H1 (cell line): ENCODE results near the gene ARMH3. TPM values are rescaled to one million over a fixed set of nuclear protein-coding genes. Genes with fewer than 3 reads are reported as not detected.

Source experiments
- CTCF ChIA-PET: fragments of 300-600 bp; sonication (Branson Sonifier 250); formaldehyde crosslinking; loops from one replicate; lab custom pipeline; 2021; ENCODE audit not compliant: partially characterized antibody; lab: Charles Lee
- POLR2A ChIA-PET: fragments of 300-600 bp; sonication (Branson Sonifier 250); formaldehyde crosslinking; loops from one replicate; lab custom pipeline; 2021; ENCODE audit warnings: inconsistent platforms; ENCODE audit not compliant: partially characterized antibody; lab: Charles Lee
- DNase-seq, 2 experiments: peaks; one replicate each; pipeline versions ENCODE4 v3.0.0 to v3.0.0-alpha.2; 2010 to 2022; ENCODE audit warnings: low spot score in 2 of 2, low read depth in 1 of 2, mixed read lengths in 1 of 2
- FAIRE-seq: peaks from 2 replicates; lab custom pipeline; 2011; peaks lifted over from hg19 to GRCh38; lab: Jason Lieb, UNC
- H2AFZ ChIP-seq: 2 replicates; pipeline ENCODE4 v1.8.1; 2012; ENCODE audit warnings: low read length, inconsistent platforms
- H2AK5ac ChIP-seq: 2 replicates; pipeline ENCODE4 v1.6.1; 2013; ENCODE audit warnings: low read depth, low read length
- H2BK120ac ChIP-seq: replicated peaks from 2 replicates; pipeline ENCODE3; 2013; ENCODE audit warnings: low read depth, low read length, inconsistent platforms
- H2BK12ac ChIP-seq: 2 replicates; pipeline ENCODE4 v1.6.1; 2013; ENCODE audit warnings: low read depth, low read length
- H2BK15ac ChIP-seq: 2 replicates; pipeline ENCODE4 v1.6.1; 2013; ENCODE audit warnings: low read length
- H2BK20ac ChIP-seq: 2 replicates; pipeline ENCODE4 v1.6.1; 2013; ENCODE audit warnings: low read length
- H2BK5ac ChIP-seq: 2 replicates; pipeline ENCODE4 v1.6.1; 2013; ENCODE audit warnings: low read depth, low read length
- H3K14ac ChIP-seq: 2 replicates; pipeline ENCODE4 v1.6.1; 2013; ENCODE audit warnings: inconsistent platforms; ENCODE audit not compliant: insufficient read length
- H3K18ac ChIP-seq: 2 replicates; pipeline ENCODE4 v1.6.1; 2013; ENCODE audit warnings: low read length; ENCODE audit errors: extremely low read depth
- H3K23ac ChIP-seq: 2 replicates; pipeline ENCODE4 v1.6.1; 2013; ENCODE audit warnings: inconsistent platforms; ENCODE audit not compliant: insufficient read length
- H3K23me2 ChIP-seq: 2 replicates; pipeline ENCODE4 v1.6.1; 2013; ENCODE audit warnings: low read depth, low read length
- H3K27ac ChIP-seq: 2 replicates; pipeline ENCODE4 v1.6.1; 2011; ENCODE audit warnings: low read depth, low read length, inconsistent platforms
- H3K27me3 ChIP-seq, 4 experiments: replicated peaks in 1 of 4; 1 replicate in 1 of 4; 2 replicates in 3 of 4; pipeline versions ENCODE4 v1.6.1 to v1.8.1; 2011 to 2013; ENCODE audit warnings: low read length in 3 of 4, mild to moderate bottlenecking in 3 of 4, inconsistent platforms in 2 of 4, mixed read lengths in 2 of 4, moderate library complexity in 1 of 4; ENCODE audit not compliant: control insufficient read depth in 3 of 4, insufficient read depth in 3 of 4; ENCODE audit errors: extremely low read depth in 1 of 4
- H3K36me3 ChIP-seq, 4 experiments: 2 replicates each; pipeline versions ENCODE4 v1.6.1 to v1.8.1; 2011 to 2013; ENCODE audit warnings: mild to moderate bottlenecking in 4 of 4, low read length in 3 of 4, moderate library complexity in 2 of 4, control low read depth in 1 of 4, inconsistent platforms in 1 of 4; ENCODE audit not compliant: insufficient read depth in 4 of 4, control insufficient read depth in 2 of 4
- H3K4ac ChIP-seq: replicated peaks from 2 replicates; pipeline ENCODE3; 2013; ENCODE audit warnings: low read length, low read depth, mixed read lengths, inconsistent platforms; ENCODE audit not compliant: insufficient read length
- H3K4me1 ChIP-seq, 4 experiments: replicated peaks in 1 of 4; 1 replicate in 1 of 4; 2 replicates in 3 of 4; pipeline versions ENCODE4 v1.6.1 to v1.8.1; 2011 to 2013; ENCODE audit warnings: low read length in 3 of 4, inconsistent platforms in 2 of 4, mixed read lengths in 1 of 4; ENCODE audit not compliant: insufficient read depth in 4 of 4, control insufficient read depth in 3 of 4
- H3K4me2 ChIP-seq, 2 experiments: 2 replicates each; pipeline versions ENCODE4 v1.6.1 to v1.8.1; 2011 to 2013; ENCODE audit warnings: low read depth in 2 of 2, low read length in 2 of 2, control low read depth in 1 of 2, inconsistent platforms in 1 of 2, mild to moderate bottlenecking in 1 of 2; ENCODE audit not compliant: insufficient read depth in 1 of 2
- H3K4me3 ChIP-seq, 4 experiments: fragments of 200-600, 300-600 bp in 1 of 4; sonication (generic), shearing (Covaris generic), sonication (Bioruptor Twin) in 1 of 4; 2 replicates each; pipeline versions ENCODE4 v1.5.1 to v1.8.1; 2011 to 2016; ENCODE audit warnings: low read length in 4 of 4, low read depth in 3 of 4, control low read depth in 2 of 4, inconsistent platforms in 2 of 4, mild to moderate bottlenecking in 2 of 4, mixed read lengths in 1 of 4, moderate library complexity in 1 of 4; ENCODE audit not compliant: insufficient read depth in 2 of 4; ENCODE audit errors: extremely low read depth in 1 of 4
- H3K56ac ChIP-seq: replicated peaks from 2 replicates; pipeline ENCODE3; 2013; ENCODE audit warnings: low read depth, mild to moderate bottlenecking, mixed read lengths, low read length, inconsistent platforms; ENCODE audit not compliant: insufficient read length
- H3K79me1 ChIP-seq: 2 replicates; pipeline ENCODE4 v1.6.1; 2013; ENCODE audit warnings: low read depth, low read length, control low read depth
- H3K79me2 ChIP-seq, 2 experiments: 2 replicates each; pipeline versions ENCODE4 v1.6.1 to v1.8.1; 2012 to 2013; ENCODE audit warnings: low read length in 2 of 2, mild to moderate bottlenecking in 2 of 2, inconsistent platforms in 1 of 2; ENCODE audit not compliant: insufficient read depth in 2 of 2, control insufficient read depth in 1 of 2
- H3K9ac ChIP-seq, 4 experiments: replicated peaks in 1 of 4; 1 replicate in 1 of 4; 2 replicates in 3 of 4; pipeline versions ENCODE4 v1.6.1 to v1.8.1; 2011 to 2013; ENCODE audit warnings: low read depth in 3 of 4, low read length in 3 of 4, control low read depth in 2 of 4, mild to moderate bottlenecking in 2 of 4, moderate library complexity in 2 of 4, inconsistent platforms in 1 of 4; ENCODE audit errors: extremely low read depth in 1 of 4
- H3K9me3 ChIP-seq, 2 experiments: 2 replicates each; pipeline versions ENCODE4 v1.6.1 to v1.8.1; 2012 to 2013; ENCODE audit warnings: mild to moderate bottlenecking in 2 of 2, moderate library complexity in 2 of 2, control low read depth in 1 of 2, inconsistent platforms in 1 of 2, low read depth in 1 of 2, low read length in 1 of 2, mixed read lengths in 1 of 2; ENCODE audit not compliant: insufficient read depth in 2 of 2
- H4K20me1 ChIP-seq, 2 experiments: replicated peaks in 1 of 2; 2 replicates each; pipeline versions ENCODE3 to v1.8.1; 2011 to 2013; ENCODE audit warnings: inconsistent platforms in 2 of 2, low read length in 2 of 2, mild to moderate bottlenecking in 1 of 2; ENCODE audit not compliant: insufficient read depth in 2 of 2, control insufficient read depth in 1 of 2
- H4K5ac ChIP-seq: 2 replicates; pipeline ENCODE4 v1.6.1; 2013; ENCODE audit warnings: low read length, low read depth, mixed read lengths, inconsistent platforms; ENCODE audit not compliant: insufficient read length
- H4K8ac ChIP-seq: 2 replicates; pipeline ENCODE4 v1.8.0; 2013; ENCODE audit warnings: mild to moderate bottlenecking, moderate library complexity, low read length, inconsistent platforms; ENCODE audit not compliant: insufficient read depth; ENCODE audit errors: extremely low read depth
- H4K91ac ChIP-seq: replicated peaks from 2 replicates; pipeline ENCODE3; 2013; ENCODE audit warnings: low read length, mixed read lengths, inconsistent platforms; ENCODE audit not compliant: insufficient read length
- BACH1 ChIP-seq: IDR thresholded peaks from 2 replicates; pipeline ENCODE4 v1.6.1; 2012; ENCODE audit warnings: low read length, improper control_type of control experiment
- CTBP2 ChIP-seq: IDR thresholded peaks from 2 replicates; pipeline ENCODE4 v1.7.0; 2011; ENCODE audit warnings: borderline replicate concordance, mild to moderate bottlenecking, moderate library complexity, mixed read lengths, low read length; ENCODE audit not compliant: insufficient read depth, insufficient read length
- EZH2 ChIP-seq: fragments of 200-600 bp; sonication (generic); IDR thresholded peaks from 2 replicates; pipeline ENCODE4 v1.7.1; 2012; ENCODE audit warnings: low read depth, mild to moderate bottlenecking, moderate library complexity, low read length, inconsistent platforms; ENCODE audit not compliant: severe bottlenecking
- RAD21 ChIP-seq, 2 experiments: IDR thresholded peaks in 1 of 2; conservative IDR thresholded peaks in 1 of 2; 2 replicates each; pipeline ENCODE4 v1.6.1; 2011; ENCODE audit warnings: low read depth in 2 of 2, low read length in 2 of 2, improper control_type of control experiment in 1 of 2, inconsistent platforms in 1 of 2, mild to moderate bottlenecking in 1 of 2, moderate library complexity in 1 of 2
- SIN3A ChIP-seq, 2 experiments: IDR thresholded peaks in 1 of 2; conservative IDR thresholded peaks in 1 of 2; 2 replicates each; pipeline ENCODE4 v1.6.1; 2011 to 2012; ENCODE audit warnings: low read length in 2 of 2, improper control_type of control experiment in 1 of 2, low read depth in 1 of 2, mild to moderate bottlenecking in 1 of 2
- TAF7 ChIP-seq: optimal IDR thresholded peaks from 2 replicates; pipeline ENCODE3; 2011; ENCODE audit warnings: low read depth, mild to moderate bottlenecking, inconsistent platforms, low read length, moderate library complexity, borderline replicate concordance
- USF2 ChIP-seq: IDR thresholded peaks from 2 replicates; pipeline ENCODE4 v1.6.1; 2011; ENCODE audit warnings: low read length, improper control_type of control experiment
- WGBS, 2 experiments: shearing (Covaris generic) in 1 of 2; methylation state at CpG; one replicate each; pipeline versions ENCODE4 v1.1.6 to v1.1.7; 2013 to 2015; ENCODE audit warnings: low lambda C conversion rate in 2 of 2, mixed read lengths in 2 of 2, inconsistent platforms in 1 of 2, low coverage in 1 of 2, missing lambda C conversion rate in 1 of 2; ENCODE audit not compliant: insufficient replicate concordance in 2 of 2, insufficient coverage in 1 of 2, insufficient read length in 1 of 2; ENCODE audit errors: extremely low coverage in 1 of 2, missing lambda C conversion rate in 1 of 2; 5-methylcytosine and 5-hydroxymethylcytosine counted together
- polyA plus RNA-seq, 7 experiments: library from polyadenylated mRNA; depleted of rRNA in 3 of 7; stranded (reverse) in 5 of 7; unstranded in 2 of 7; fragments of >200 nt in 5 of 7; fragments of 200-250 nt in 2 of 7; gene quantifications; 1 replicate in 5 of 7; 2 replicates in 1 of 7; 4 replicates in 1 of 7; pipeline versions ENCODE4 v1.2.1 to v1.2.3, GENCODE V29; 2011 to 2013; ENCODE audit warnings: missing spikeins in 2 of 7, mixed read lengths in 2 of 7
- total RNA-seq: library from RNA; stranded (reverse); fragmentation: NEBNext Ultra II Directional; extraction: Animal tissue kit (Norgen Biotek cat#: 25700); gene quantifications from 2 replicates; pipeline ENCODE4 v1.2.1, GENCODE V29; 2021
- TF ChIP-seq, protein P1 (sequence below): IDR thresholded peaks from 2 replicates; pipeline ENCODE4 v1.6.1; 2011; ENCODE audit warnings: low read depth, mild to moderate bottlenecking, low read length; ENCODE audit not compliant: insufficient read depth
- TF ChIP-seq, protein P2 (sequence below): IDR thresholded peaks from 2 replicates; pipeline ENCODE4 v1.6.1; 2012; ENCODE audit warnings: low read length, inconsistent platforms

ARMH3 gene
- total and polyA plus RNA-seq, 2 of the 8 experiments (the other 6 are each of a cell fraction or from before 2014, with no cell fraction given): 11.6 to 18.3 TPM

DNA sequence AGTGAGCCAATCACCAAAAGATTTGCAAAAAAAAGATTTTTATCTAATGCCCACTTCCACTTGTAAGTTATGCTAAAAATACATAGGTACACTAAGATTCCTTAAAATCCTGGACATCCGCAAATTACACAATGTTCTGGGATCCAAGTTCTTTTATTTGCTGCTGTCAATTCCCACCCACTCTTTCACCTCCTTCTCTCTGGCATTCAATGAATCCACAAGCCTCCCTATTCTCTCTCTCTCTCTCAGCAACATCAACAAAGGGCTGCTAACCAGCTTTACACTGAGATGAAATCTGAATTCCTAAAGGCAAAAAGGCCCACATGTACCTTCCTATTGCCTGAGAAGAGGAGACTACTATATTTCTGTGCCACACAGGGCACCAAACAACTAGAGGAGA lies 99.9 kb downstream of the ARMH3 start:
- Histone ChIP-seq H2BK12ac (no peak overlapping the region), H3K79me1 (no peaks in the 10 kb centered on the region), H3K56ac (no peak overlapping the region), H3K79me2 (no peaks in the 10 kb centered on the region), H3K27ac (no peak overlapping the region), H2BK20ac (no peak overlapping the region), H3K14ac (no peak overlapping the region), H3K18ac (no peak overlapping the region), H3K4me1 (no peaks in the 10 kb centered on the region), H4K91ac (no peak overlapping the region), H4K20me1 (no peaks in the 10 kb centered on the region), H3K4ac (no peak overlapping the region), H2BK15ac (no peak overlapping the region), H2BK5ac (no peak overlapping the region), H2BK120ac (no peak overlapping the region), H3K9ac (no peak overlapping the region), H4K5ac (no peak overlapping the region), H3K27me3 (no peaks in the 10 kb centered on the region), H3K4me2 (no peak overlapping the region), H4K8ac (no peak overlapping the region), H3K23ac (no peak overlapping the region), H3K23me2 (no peaks in the 10 kb centered on the region), H3K36me3 (no peaks in the 10 kb centered on the region; a peak in 3 of 8 replicates), H2AK5ac (no peak overlapping the region), H3K9me3 (no peaks in the 10 kb centered on the region), H3K4me3 (no peak overlapping the region), H2AFZ (no peak overlapping the region)
- ChIA-PET CTCF (interaction anchor here (0.6 to 2.4 kb wide), 6 partner anchors 66 to 121 kb away, joined by 3 to 10 read pairs (median 4); no protein-coding TSS in a partner anchor), POLR2A (no interaction called here)
- no peak for DNase-seq
- no peak for FAIRE-seq
- WGBS, 2 experiments: 83% methylated on average over 1 of the region's 1 CpG; no CpG with 5 or more reads in 1 of the 2 experiments
- TF ChIP-seq CTBP2 (no peak), RAD21 (IDR thresholded peaks at IDR 0.05 in 1 of 2, conservative IDR thresholded peaks at IDR 0.05 in 1 of 2; ENCODE audit: low read depth in 2 of 2, low read length in 2 of 2) (no peak), USF2 (no peak), EZH2 (no peak), BACH1 (no peak), SIN3A (conservative IDR thresholded peaks at IDR 0.05 in 1 of 2, IDR thresholded peaks at IDR 0.05 in 1 of 2; ENCODE audit: low read depth in 1 of 2, low read length in 2 of 2) (no peak), TAF7 (no peak)
- TF ChIP-seq, protein P1, sequence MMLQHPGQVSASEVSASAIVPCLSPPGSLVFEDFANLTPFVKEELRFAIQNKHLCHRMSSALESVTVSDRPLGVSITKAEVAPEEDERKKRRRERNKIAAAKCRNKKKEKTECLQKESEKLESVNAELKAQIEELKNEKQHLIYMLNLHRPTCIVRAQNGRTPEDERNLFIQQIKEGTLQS: no peak
- TF ChIP-seq, protein P2, sequence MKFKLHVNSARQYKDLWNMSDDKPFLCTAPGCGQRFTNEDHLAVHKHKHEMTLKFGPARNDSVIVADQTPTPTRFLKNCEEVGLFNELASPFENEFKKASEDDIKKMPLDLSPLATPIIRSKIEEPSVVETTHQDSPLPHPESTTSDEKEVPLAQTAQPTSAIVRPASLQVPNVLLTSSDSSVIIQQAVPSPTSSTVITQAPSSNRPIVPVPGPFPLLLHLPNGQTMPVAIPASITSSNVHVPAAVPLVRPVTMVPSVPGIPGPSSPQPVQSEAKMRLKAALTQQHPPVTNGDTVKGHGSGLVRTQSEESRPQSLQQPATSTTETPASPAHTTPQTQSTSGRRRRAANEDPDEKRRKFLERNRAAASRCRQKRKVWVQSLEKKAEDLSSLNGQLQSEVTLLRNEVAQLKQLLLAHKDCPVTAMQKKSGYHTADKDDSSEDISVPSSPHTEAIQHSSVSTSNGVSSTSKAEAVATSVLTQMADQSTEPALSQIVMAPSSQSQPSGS: no peak
